Skeletal muscle tissue (tissue), 4 donors: ENCODE data around the gene SYNGR3. TPM values are rescaled to one million over a fixed set of nuclear protein-coding genes. Genes with fewer than 3 reads are reported as not detected.
A peak's percentile ranks its signal among the peaks of the same experiment; 100 is the strongest.
"Not testable (repeated sequence)": the region's sequence is repeated elsewhere in the genome, so short reads cannot be mapped to it uniquely, and the experiment has no call there.

Source experiments
- H3K27ac ChIP-seq: one replicate; pipeline ENCODE4 v1.7.0; 2013; ENCODE audit warnings: mild to moderate bottlenecking, low read depth, low read length, inconsistent platforms
- H3K27me3 ChIP-seq, 3 donors: one replicate each; pipeline ENCODE4 v1.7.0; 2013; ENCODE audit warnings: low read length in 3 of 3; ENCODE audit not compliant: control insufficient read depth in 3 of 3, insufficient read depth in 3 of 3
- H3K36me3 ChIP-seq, 3 donors: one replicate each; pipeline ENCODE4 v1.7.0; 2013; ENCODE audit warnings: low read length in 3 of 3; ENCODE audit not compliant: control insufficient read depth in 3 of 3, insufficient read depth in 3 of 3
- H3K4me1 ChIP-seq, 3 donors: one replicate each; pipeline ENCODE4 v1.7.0; 2013; ENCODE audit warnings: low read length in 3 of 3, mild to moderate bottlenecking in 3 of 3; ENCODE audit not compliant: control insufficient read depth in 3 of 3, insufficient read depth in 3 of 3
- H3K4me3 ChIP-seq, 3 donors: one replicate each; pipeline ENCODE4 v1.7.0; 2013; ENCODE audit warnings: low read length in 3 of 3
- H3K9ac ChIP-seq, 3 donors: one replicate each; pipeline ENCODE4 v1.7.0; 2013; ENCODE audit warnings: low read length in 3 of 3, mild to moderate bottlenecking in 3 of 3, moderate library complexity in 2 of 3, low read depth in 1 of 3
- H3K9me3 ChIP-seq, 3 donors: one replicate each; pipeline ENCODE4 v1.7.0; 2013; ENCODE audit warnings: low read length in 3 of 3; ENCODE audit not compliant: control insufficient read depth in 3 of 3
- total RNA-seq: library from RNA; depleted of rRNA; stranded (reverse); fragments of >200 nt; gene quantifications from one replicate; pipeline ENCODE4 v1.2.3, GENCODE V29; 2014
- donor health status: Osteomylitis.

Gene SYNGR3
- total RNA-seq, 1 donor from 2014 or later, result 0.52 TPM

DNA sequence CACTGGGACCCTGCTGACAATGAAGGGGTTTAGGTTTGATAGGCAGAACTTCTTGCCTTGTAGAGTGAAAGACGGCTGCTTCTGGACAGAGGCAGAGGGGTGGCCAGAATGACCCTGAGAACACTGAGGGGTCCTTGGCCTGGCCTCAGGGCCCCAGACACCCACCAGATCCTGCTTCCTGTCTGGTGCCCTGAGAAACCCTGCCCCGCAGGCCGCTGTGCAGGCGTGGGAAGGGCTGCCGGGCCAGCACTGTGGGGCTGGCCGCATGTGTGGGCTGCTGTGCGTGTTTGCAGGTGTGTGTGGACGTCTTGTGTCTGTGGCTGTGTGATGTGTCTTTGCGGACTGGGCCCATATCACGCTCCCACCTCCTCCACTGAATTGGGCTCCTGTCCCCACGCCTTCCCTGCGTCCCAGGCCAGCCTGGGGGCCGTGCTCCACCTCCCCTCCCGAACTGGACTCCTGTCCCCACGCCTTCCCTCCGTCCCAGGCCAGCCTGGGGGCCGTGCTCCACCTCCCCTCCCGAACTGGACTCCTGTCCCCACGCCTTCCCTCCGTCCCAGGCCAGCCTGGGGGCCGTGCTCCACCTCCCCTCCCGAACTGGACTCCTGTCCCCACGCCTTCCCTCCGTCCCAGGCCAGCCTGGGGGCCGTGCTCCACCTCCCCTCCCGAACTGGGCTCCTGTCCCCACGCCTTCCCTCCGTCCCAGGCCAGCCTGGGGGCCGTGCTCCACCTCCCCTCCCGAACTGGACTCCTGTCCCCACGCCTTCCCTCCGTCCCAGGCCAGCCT, 44.3 kb downstream of the SYNGR3 start:
- Histone ChIP-seq H3K4me3 (peak overlapping the region; percentile 46 to 61 (median 48)), H3K36me3 (peaks cover 0 to 12% (median 5%) of the 10 kb centered on the region in 3 donors), H3K27ac (peak overlapping the region; percentile 75), H3K9ac (peak overlapping the region in 1 of 3 donors; percentile 79), H3K4me1 (peaks cover 42 to 57% (median 56%) of the 10 kb centered on the region in 3 donors)
- H3K27me3 ChIP-seq, H3K9me3 ChIP-seq: not testable (repeated sequence)

DNA sequence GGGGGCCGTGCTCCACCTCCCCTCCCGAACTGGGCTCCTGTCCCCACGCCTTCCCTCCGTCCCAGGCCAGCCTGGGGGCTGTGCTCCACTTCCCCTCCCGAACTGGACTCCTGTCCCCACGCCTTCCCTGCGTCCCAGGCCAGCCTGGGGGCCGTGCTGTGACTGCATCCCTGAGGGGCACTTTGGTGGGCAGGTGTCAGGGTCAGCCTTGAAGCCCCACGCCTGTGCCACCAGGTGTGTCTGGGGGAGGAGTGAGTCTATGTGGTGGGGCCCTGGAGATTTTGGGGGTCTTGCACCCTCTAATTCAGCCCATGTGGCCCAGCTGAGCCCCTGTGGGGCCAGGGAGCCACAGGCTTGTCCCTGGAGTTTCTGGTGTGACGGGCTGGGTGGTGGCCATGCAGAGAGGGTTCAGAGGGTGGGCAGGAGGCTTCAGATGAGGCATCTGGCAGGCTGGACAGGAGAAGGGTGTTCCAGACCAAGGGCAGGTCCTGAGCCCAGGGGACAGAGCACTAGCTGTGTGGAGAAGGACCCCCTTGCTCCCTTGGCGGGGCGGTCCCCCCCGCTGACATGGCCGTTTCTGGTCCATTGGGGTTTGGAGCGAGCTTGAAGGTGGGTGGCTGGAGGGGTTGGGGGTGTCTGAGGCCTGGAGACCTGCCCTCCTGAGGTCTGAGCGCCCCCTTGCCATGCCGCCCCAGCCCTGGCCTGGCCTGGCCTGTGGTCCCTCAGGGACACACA, 45.1 kb downstream of the SYNGR3 start:
- Histone ChIP-seq H3K9me3 (no peaks in the 10 kb centered on the region), H3K4me1 (peaks cover 48 to 63% (median 61%) of the 10 kb centered on the region in 3 donors)

DNA sequence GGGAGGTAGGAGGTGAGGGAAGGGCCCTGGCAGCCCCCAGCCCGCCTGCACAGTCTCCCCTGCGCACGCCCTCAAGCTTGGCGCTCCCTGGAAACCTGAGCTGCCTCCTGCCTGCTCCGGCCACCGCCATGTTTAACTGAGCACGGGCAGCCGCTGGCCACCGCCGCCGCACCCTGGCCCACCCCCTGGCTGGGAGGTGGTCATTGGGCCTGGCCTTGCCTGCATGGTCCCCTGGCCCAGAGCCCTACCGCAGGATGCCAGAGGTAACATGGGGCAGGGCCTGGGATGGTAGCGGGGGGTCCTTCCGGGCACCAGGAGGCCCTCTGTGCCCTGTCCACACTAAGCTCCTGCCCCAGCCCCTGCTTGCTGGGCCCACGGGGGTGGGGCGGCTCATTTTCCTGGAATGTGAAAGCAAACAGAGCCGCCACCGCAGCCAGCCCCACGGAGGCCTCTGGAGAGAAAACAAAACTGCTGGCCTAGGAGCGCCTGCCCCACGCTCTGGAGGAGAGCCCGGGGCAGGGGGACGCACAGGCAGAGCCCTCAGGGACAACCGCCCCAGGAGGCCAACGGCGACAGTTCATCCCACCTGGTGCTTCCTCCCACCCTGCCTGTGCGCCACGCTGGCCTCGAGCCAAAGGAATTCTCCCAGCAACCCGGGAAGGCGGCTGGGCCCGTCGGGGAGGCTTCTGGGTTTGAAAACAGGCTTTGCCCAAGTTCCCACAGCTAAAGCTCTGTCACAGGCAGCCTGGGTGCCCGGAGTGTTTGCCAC, 45.8 kb downstream of the SYNGR3 start:
- H3K27me3 ChIP-seq, result no peaks in the 10 kb centered on the region
- peak overlapping the region; percentile 66 for H3K27ac ChIP-seq
- H3K9ac ChIP-seq, result peak overlapping the region in 2 of 3 donors; percentile 32 to 79
- H3K36me3 ChIP-seq, result peaks cover 0 to 12% (median 5%) of the 10 kb centered on the region in 3 donors
- H3K4me1 ChIP-seq, result peaks cover 55 to 69% (median 68%) of the 10 kb centered on the region in 3 donors
- peak overlapping the region; percentile 36 to 56 (median 38) for H3K4me3 ChIP-seq
- no peaks in the 10 kb centered on the region for H3K9me3 ChIP-seq

More for the DNA sequence above, 45.1 kb downstream of the SYNGR3 start:
- peak overlapping the region; percentile 36 to 56 (median 43) for H3K4me3 ChIP-seq
- peak overlapping the region; percentile 23 to 79 (median 59) for H3K9ac ChIP-seq
- H3K27me3 ChIP-seq, result no peaks in the 10 kb centered on the region
- peak overlapping the region; percentile 66 for H3K27ac ChIP-seq
- H3K36me3 ChIP-seq, result peaks cover 0 to 12% (median 5%) of the 10 kb centered on the region in 3 donors

DNA sequence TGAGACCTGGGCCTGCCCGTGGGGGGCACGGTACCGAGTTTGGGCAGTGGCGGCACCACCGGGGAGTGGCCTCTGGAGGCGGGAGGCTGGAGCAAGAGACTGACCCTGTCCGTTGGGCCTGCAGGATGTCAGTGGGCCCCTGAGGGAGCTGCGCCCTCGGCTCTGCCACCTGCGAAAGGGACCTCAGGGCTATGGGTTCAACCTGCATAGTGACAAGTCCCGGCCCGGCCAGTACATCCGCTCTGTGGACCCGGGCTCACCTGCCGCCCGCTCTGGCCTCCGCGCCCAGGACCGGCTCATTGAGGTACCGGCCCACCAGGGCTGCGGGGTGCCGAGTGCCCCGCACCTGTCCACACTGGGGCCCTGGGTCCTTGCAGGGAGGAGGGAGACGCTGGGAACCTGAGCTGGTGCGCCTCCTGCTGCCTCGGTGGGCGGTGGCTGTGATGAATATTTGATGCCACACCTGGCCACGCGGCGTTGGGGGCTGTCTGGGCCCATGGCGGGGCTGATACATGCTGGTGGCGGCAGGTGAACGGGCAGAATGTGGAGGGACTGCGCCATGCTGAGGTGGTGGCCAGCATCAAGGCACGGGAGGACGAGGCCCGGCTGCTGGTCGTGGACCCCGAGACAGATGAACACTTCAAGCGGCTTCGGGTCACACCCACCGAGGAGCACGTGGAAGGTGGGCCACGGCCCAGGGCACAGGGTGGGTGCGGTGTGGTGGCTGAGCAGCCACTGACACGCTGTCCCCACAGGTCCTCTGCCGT, 46.6 kb downstream of the SYNGR3 start:
- Histone ChIP-seq H3K9me3 (no peaks in the 10 kb centered on the region), H3K27me3 (no peaks in the 10 kb centered on the region), H3K36me3 (peaks cover 0 to 12% (median 5%) of the 10 kb centered on the region in 3 donors), H3K4me1 (peaks cover 62 to 77% (median 73%) of the 10 kb centered on the region in 3 donors), H3K9ac (peak overlapping the region in 2 of 3 donors; percentile 32 to 79), H3K4me3 (peak overlapping the region in 2 of 3 donors; percentile 38 to 56), H3K27ac (peak overlapping the region; percentile 79)

DNA sequence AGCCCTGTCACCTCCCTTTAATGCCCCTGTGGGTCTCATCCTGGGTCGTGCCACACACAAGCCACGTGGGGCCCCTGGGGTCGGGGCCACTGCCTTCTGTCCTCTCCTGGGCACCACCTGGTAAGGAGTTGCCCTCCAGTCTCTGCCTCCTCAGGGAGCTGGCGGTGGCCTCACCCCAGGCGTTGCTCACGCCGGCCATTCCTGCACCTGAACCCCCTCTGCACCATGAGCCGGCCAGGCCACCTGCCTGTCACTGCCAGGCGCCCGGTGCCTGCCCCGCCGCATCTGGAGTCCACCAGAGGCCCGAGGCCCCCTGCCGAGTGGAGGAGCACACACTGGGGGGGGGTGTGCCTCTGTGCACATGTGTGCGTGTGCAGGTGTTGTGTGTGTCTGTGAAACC, 47.3 kb downstream of the SYNGR3 start:
- Histone ChIP-seq H3K4me1 (peaks cover 60 to 81% (median 75%) of the 10 kb centered on the region in 3 donors), H3K36me3 (peaks cover 0 to 12% (median 5%) of the 10 kb centered on the region in 3 donors), H3K27ac (peak overlapping the region; percentile 79), H3K9me3 (no peaks in the 10 kb centered on the region), H3K4me3 (peak overlapping the region in 1 of 3 donors; percentile 56), H3K27me3 (no peaks in the 10 kb centered on the region), H3K9ac (peak overlapping the region in 1 of 3 donors; percentile 79)

DNA sequence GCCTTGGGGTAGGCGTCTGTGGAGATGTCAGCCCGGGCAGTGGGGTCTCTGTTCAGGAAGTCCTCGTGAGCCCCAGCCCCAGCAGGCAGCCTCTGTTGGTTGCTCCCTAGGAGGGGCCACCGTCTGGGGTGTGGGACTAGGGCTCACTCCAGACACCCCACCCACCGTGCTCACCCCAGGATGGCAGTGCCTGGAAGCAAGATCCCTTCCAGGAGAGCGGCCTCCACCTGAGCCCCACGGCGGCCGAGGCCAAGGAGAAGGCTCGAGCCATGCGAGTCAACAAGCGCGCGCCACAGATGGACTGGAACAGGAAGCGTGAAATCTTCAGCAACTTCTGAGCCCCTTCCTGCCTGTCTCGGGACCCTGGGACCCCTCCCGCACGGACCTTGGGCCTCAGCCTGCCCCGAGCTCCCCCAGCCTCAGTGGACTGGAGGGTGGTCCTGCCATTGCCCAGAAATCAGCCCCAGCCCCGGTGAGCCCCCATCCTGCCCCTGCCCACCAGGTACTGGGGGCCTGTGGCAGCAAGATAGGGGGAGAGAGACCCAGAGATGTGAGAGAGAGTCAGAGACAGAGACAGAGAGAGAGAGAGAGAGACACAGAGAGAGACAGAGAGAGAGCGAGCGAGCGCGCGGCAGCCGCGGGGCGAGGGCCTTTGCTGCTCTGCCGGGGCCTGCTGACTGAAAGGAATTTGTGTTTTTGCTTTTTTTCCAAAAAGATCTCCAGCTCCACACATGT, 48.0 kb downstream of the SYNGR3 start:
- Histone ChIP-seq H3K9ac (peak overlapping the region in 2 of 3 donors; percentile 51 to 79), H3K4me3 (peak overlapping the region in 1 of 3 donors; percentile 54), H3K9me3 (no peaks in the 10 kb centered on the region), H3K4me1 (peaks cover 53 to 81% (median 73%) of the 10 kb centered on the region in 3 donors), H3K27ac (peak overlapping the region; percentile 79), H3K27me3 (no peaks in the 10 kb centered on the region), H3K36me3 (peaks cover 0 to 9% (median 5%) of the 10 kb centered on the region in 3 donors)

DNA sequence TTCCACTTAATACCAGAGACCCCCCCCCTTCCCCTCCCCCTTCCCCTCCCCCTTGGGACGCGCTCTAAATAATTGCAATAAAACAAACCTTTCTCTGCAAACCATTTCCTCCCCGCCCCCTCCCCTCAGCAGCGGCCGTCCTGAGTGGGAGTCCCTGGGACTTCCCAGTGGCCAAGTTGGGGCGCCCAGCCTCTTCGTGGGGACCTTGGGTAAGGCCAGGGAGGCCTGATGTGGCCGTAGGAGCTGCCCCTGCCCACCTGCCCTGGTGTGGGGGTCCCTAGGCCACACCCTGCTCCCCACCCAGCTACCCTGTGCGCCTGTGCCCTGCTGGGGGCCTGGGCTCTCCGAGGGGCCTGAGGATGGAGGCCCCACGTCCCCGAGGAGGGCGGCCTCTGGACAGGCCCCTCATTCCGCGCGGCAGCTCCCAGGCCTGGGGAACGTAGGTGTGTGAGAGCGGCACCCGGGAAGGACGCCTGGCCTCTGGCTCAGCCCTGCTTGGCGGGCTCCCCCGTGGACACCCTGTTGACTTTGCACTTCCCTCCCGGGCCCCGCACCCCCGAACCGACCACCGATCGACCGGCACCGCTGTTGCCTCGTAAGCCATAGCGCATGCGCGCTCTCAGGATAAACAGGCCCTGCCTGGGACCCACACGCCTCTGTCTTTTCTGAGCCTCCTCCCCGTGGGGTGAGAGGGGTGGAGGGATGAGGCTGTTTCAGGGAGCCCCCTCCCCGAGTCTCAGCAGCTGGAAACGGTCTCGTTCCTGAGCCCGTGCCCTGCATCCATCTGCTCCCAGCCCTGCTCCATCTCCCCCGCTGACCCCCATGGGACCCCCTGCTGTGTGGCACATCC, 48.8 kb downstream of the SYNGR3 start:
- peak overlapping the region; percentile 79 for H3K27ac ChIP-seq
- peak overlapping the region in 2 of 3 donors; percentile 43 to 64 for H3K9ac ChIP-seq
- peaks cover 0 to 13% (median 5%) of the 10 kb centered on the region in 3 donors for H3K36me3 ChIP-seq
- no peaks in the 10 kb centered on the region for H3K9me3 ChIP-seq
- H3K27me3 ChIP-seq, result no peaks in the 10 kb centered on the region
- peak overlapping the region in 1 of 3 donors; percentile 56 for H3K4me3 ChIP-seq
- H3K4me1 ChIP-seq, result peaks cover 53 to 84% (median 79%) of the 10 kb centered on the region in 3 donors
